GM21360 (cell line): Measurements from ENCODE around the gene TAS2R20.
"Not testable (repeated sequence)": the region's sequence is repeated elsewhere in the genome, so short reads cannot be mapped to it uniquely, and the experiment has no call there.

ENCODE experiments used
- ATAC-seq: cut with Tn5 transposase; IDR thresholded peaks from one replicate; pipeline ENCODE4 v1.9.1; 2021; ENCODE audit warnings: mild to moderate bottlenecking, moderate library complexity; ENCODE audit not compliant: unreplicated experiment

TAS2R20 gene

DNA sequence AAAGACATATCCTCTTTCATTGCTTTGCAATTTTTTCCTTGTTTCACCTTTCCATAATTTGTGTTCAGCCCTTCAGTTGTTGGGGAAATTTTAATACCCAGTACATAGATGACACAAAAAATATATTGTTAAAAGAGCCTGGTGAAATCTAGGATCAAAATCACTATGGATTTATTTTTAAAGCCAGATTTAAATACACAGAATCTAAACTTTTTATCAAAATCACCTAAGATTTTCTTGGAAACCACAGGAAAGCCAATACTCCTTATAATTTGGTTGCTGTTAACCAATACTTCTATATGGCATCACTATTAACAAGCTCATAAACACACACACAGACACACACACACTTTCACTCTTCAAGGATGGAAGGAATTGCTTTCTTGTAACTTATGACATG is at the start of gene TAS2R20:
Gene TAS2R20 (minus strand): TSS at position 101 of the 400 bp plus-strand sequence. CDS start 429 bp downstream, outside the sequence.
- ATAC-seq, result no peak

DNA sequence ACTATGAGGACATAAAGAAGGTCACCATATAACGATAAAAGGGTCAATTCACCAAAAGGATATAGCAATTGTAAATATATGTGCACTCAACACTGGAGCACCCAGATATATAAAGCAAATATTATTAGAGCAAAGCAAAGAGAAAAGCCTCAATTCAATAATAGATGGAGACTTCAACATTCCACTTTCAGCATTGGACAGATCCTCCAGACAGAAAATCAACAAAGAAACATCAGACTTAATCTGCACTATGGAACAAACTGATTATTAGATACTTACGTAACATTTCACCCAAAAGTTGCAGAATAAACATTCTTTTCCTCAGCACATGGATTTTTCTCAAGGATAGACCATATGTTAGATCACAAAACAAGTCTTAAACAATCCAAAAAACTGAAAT is 43.3 kb upstream of the TAS2R20 start:
- ATAC-seq, result not testable (repeated sequence)

- no peak for ATAC-seq
These were observed 42.1 kb upstream of the TAS2R20 start for GRCh38 chr12:11040162-11040561.

DNA sequence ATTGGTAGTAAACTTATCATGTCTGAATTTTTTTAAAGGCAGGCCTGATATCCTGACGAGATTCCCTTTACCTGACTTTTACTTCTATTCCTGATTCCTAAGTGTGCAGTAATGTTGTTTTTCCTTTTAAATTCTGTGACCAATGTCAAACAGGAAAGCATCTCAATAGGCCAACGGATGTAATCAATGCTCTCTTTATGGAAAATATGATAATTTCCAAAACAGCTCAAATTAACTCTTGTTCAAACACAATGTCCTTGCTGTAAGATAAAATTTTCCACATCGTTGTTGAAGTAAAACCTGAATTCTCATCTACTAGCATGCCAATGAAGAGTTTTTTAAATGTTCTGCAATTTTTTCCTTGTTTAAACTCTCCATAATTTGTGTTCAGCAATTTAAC is 41.1 kb upstream of the TAS2R20 start:
- ATAC-seq, result no peak

DNA sequence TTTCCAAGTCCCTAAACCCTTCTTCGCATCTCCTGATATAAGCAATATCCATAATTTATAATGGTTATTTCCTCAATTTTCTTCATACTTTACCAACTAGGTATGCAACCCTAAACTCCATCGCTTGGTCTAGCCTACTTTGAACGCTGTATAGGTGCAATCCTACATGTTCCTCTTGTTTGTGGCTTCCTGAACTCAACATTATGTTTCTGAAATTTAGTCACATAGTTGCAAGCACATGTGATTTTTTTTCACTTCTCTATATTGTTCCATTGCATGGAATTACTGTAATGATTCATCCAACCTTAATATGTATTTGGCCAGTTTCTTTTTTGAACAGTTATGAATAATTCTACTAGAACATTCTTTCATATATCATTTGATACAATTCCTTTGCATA is 35.9 kb upstream of the TAS2R20 start:
- peak; percentile 57 for ATAC-seq

DNA sequence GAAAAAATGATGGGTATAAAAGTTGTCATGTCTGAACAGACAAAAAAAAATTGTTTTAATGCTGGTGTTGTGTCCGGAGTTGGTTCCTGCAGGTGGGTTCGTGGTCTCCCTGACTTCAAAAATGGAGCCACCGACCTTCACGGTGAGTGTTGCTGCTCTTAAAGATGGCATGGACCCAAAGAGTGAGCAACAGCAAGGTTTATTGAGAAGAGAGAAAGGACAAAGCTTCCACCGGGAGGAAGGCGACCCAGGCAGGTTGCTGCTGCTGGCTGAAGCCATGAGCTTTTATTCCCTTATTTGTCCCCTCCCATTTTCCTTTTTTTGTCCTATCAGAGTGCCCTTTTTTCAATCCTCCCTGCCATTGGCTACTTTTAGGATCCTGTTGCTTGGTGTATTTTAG is 33.2 kb upstream of the TAS2R20 start, which contains the start of gene TAS2R31:
Gene TAS2R31 (minus strand): TSS at position 101 of the 400 bp plus-strand sequence. CDS start 72 bp downstream, at position 29.
- no peak for ATAC-seq

DNA sequence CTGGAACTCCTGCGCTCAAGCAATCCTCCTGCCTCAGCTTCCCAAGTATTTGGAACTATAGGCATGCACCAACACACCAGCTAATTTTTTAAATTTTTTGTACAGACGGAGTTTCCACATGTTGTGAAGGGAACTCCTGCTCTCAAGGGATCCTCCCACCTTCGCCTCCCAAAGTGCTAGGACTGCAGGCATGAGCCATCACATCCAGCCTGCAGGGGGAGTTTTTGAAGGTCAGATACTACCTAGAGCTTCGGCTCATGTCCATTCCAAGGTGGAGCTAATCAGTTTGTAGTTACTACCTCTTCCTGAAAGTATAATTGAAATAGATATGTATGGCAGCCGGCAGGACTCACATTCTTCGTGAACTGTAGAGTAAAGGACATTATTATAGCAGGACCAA is 28.0 kb upstream of the TAS2R20 start:
- ATAC-seq, result no peak

DNA sequence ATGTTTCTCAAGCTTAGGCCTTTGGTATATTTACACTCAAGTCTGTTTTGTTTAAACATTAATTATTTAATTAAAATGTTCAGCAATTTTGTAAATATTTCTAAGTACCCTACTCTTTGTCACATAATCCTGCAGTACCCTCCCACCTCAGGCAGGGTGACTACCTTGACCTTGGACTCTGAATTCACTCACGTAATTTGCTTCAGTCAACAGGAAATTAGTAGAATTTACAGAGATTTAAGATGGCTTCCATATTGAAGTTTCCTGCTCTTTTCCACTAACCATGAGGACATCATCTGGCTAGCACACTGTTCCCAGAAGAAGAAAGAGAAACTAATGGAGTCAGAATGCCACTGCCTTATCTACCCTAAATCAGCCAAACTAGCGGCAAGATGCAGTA is 25.3 kb upstream of the TAS2R20 start:
- no peak for ATAC-seq

GRCh38 chr12:11022520-11022919 is 24.4 kb upstream of the TAS2R20 start, which contains the start of gene TAS2R19:
Gene TAS2R19 (minus strand): TSS chr12:11022620. CDS start chr12:11022571, 49 bp downstream.
- no peak for ATAC-seq

GRCh38 chr12:11016937-11017336 is 18.8 kb upstream of the TAS2R20 start:
- no peak for ATAC-seq

GRCh38 chr12:11015775-11016430 is 17.8 kb upstream of the TAS2R20 start:
- ATAC-seq, result no peak

DNA sequence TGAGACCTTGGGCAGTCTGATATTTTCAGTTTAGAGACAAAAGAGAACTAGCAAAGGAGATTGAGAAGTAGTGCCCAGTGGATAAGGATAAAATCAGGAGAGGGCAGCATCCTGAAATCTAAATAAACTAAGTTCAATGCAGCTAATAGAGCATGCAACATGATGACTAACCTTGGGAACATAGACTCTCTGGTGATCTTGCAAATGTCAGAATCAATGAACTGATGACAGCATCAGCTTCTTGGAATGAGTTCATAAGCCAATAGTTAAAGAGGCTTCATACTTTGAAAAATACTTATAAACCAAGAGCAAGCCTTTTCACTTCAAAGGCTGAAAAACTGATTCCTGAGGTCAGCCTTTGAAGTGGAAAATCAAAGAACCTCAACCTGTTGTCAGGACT is 16.1 kb upstream of the TAS2R20 start:
- ATAC-seq, result no peak

GRCh38 chr12:11007608-11008007 is 9.5 kb upstream of the TAS2R20 start:
- no peak for ATAC-seq

- ATAC-seq, result no peak
These were observed 3.8 kb downstream of the TAS2R20 start for GRCh38 chr12:10994307-10994706.

DNA sequence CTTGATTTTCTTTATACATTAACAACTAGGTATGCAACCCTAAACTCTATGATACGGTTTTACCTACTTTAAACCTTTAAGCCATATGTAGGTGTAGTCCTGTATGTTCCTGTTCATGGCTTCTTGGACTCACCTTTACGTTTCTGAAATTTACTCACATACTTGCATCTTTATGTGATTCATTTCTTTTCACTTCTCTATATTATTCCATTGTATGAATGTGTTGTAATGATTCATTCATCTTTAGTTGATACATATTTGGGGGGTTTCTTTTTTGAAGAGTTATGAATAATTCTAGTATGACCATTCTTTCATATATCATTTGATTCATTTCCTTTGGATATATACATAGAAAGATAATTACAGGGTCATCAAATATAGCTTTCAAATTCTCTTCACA is 9.0 kb downstream of the TAS2R20 start:
- no peak for ATAC-seq

- no peak for ATAC-seq
These were observed 11.3 kb downstream of the TAS2R20 start, which contains the start of gene TAS2R50 for GRCh38 chr12:10986812-10987211. Gene TAS2R50 (minus strand): TSS chr12:10986912. CDS start chr12:10986860, 52 bp downstream.

- ATAC-seq, result no peak
These were observed 15.9 kb downstream of the TAS2R20 start for GRCh38 chr12:10982244-10982643.

DNA sequence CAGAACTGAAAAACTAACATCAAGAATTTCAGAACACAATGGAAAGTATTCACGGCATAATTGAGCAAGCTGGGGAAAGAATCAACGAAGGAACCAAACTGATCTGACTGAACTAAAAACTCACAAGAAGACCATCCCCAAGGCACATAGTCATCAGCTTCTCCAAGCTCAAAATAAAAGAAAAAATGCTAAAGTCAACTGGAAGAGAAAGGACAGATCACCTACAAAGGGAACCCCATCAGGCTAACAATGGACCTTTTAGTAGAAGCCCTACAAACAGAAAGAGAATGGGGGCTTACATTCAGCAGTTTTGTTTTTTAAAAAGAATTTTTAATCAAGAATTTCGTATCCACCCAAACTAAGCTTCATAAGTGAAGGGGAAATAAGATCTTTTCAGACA is 23.1 kb downstream of the TAS2R20 start:
- no peak for ATAC-seq

GRCh38 chr12:10968765-10969456 is 29.2 kb downstream of the TAS2R20 start:
- no peak for ATAC-seq

DNA sequence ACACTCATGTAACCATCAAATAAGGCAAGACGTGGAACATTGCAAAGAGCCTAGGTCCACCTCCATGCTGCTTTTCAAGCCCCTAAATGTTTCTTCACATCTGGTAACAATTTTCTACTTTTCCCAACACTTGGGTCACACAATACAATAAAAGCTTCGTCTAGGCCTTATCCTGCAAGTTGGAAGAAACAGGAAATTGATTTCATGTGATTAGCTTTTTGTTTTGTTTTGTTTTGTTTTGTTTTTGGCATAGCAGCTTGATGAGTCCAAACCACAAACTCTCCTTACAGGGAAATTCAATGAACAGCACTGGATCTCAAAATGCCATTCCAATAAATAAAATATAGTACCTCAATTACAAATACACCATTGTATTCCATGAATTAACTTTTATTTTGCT is 30.7 kb downstream of the TAS2R20 start:
- no peak for ATAC-seq

GRCh38 chr12:10966314-10966713 is 31.8 kb downstream of the TAS2R20 start:
- no peak for ATAC-seq

- ATAC-seq, result no peak
These were observed 32.6 kb downstream of the TAS2R20 start for GRCh38 chr12:10965476-10965875.
